T follicular helper cell (primary cell): ENCODE data around the gene CETN3.
"Not testable (repeated sequence)": the region's sequence is repeated elsewhere in the genome, so short reads cannot be mapped to it uniquely, and the experiment has no call there.

ENCODE experiments used
- DNase-seq: peaks from one replicate; pipeline ENCODE4 v3.0.0-alpha.2; 2020; ENCODE audit warnings: low read depth

The CETN3 gene

GRCh38 chr5:90383903-90384302 is 25.7 kb downstream of the CETN3 start:
- DNase-seq, result no peak

- no peak for DNase-seq
These were observed 28.2 kb downstream of the CETN3 start for GRCh38 chr5:90381213-90381929.

- no peak for DNase-seq
These were observed 29.9 kb downstream of the CETN3 start for GRCh38 chr5:90379652-90380051.

GRCh38 chr5:90378752-90379151 is 30.8 kb downstream of the CETN3 start:
- DNase-seq, result no peak

- not testable (repeated sequence) for DNase-seq
These were observed 38.3 kb downstream of the CETN3 start for GRCh38 chr5:90371269-90371668.

- no peak for DNase-seq
These were observed 40.9 kb downstream of the CETN3 start for GRCh38 chr5:90368454-90369246.

- DNase-seq, result no peak
These were observed 41.7 kb downstream of the CETN3 start for GRCh38 chr5:90367879-90368278.

GRCh38 chr5:90366948-90367347 is 42.6 kb downstream of the CETN3 start:
- DNase-seq, result no peak

- DNase-seq, result no peak
These were observed 44.2 kb downstream of the CETN3 start for GRCh38 chr5:90365328-90365727.

GRCh38 chr5:90359073-90359920 is 50.3 kb downstream of the CETN3 start:
- no peak for DNase-seq

GRCh38 chr5:90356622-90357021 is 52.9 kb downstream of the CETN3 start:
- no peak for DNase-seq

GRCh38 chr5:90356176-90356575 is 53.4 kb downstream of the CETN3 start:
- DNase-seq, result no peak

GRCh38 chr5:90355635-90356034 is 53.9 kb downstream of the CETN3 start:
- DNase-seq, result no peak

- no peak for DNase-seq
These were observed 56.3 kb downstream of the CETN3 start for GRCh38 chr5:90353254-90353653.

GRCh38 chr5:90351101-90351500 is 58.5 kb downstream of the CETN3 start:
- DNase-seq, result no peak

GRCh38 chr5:90347462-90347861 is 62.1 kb downstream of the CETN3 start:
- DNase-seq, result no peak

GRCh38 chr5:90345684-90346083 is 63.9 kb downstream of the CETN3 start:
- DNase-seq, result no peak

GRCh38 chr5:90344689-90345088 is 64.9 kb downstream of the CETN3 start:
- DNase-seq, result no peak

GRCh38 chr5:90343731-90344130 is 65.8 kb downstream of the CETN3 start:
- DNase-seq, result not testable (repeated sequence)

- DNase-seq, result no peak
These were observed 67.0 kb downstream of the CETN3 start for GRCh38 chr5:90342576-90342975.
